Neutrophil (primary cell): ENCODE results near the gene SALL1.

Experiments used
- H3K27ac ChIP-seq: fragments of 200-600 bp; sonication (generic); 2 replicates; pipeline ENCODE4 v1.5.1; 2016; ENCODE audit warnings: mild to moderate bottlenecking, moderate library complexity
- H3K27me3 ChIP-seq: fragments of 200-600 bp; sonication (generic); 2 replicates; pipeline ENCODE4 v1.6.0; 2016; ENCODE audit warnings: mild to moderate bottlenecking
- H3K36me3 ChIP-seq: fragments of 200-600 bp; sonication (generic); 2 replicates; pipeline ENCODE4 v1.5.1; 2017
- H3K4me1 ChIP-seq, 2 experiments: fragments of 200-600 bp in 1 of 2; sonication (generic) in 1 of 2; 1 replicate in 1 of 2; 2 replicates in 1 of 2; pipeline versions ENCODE4 v1.5.1 to v1.6.1; 2013 to 2016; ENCODE audit warnings: low read depth in 1 of 2, low read length in 1 of 2, mild to moderate bottlenecking in 1 of 2, moderate library complexity in 1 of 2; ENCODE audit not compliant: control insufficient read depth in 1 of 2, insufficient read depth in 1 of 2
- H3K4me3 ChIP-seq, 2 experiments: fragments of 200-600 bp in 1 of 2; sonication (generic) in 1 of 2; 1 replicate in 1 of 2; 2 replicates in 1 of 2; pipeline ENCODE4 v1.5.1; 2013 to 2016; ENCODE audit warnings: low read depth in 1 of 2, low read length in 1 of 2, mild to moderate bottlenecking in 1 of 2, moderate library complexity in 1 of 2
- H3K9me3 ChIP-seq: fragments of 200-600 bp; sonication (generic); 2 replicates; pipeline ENCODE4 v1.5.1; 2016
- TF ChIP-seq, protein P1 (sequence below): fragments of 200-600 bp; sonication (generic); IDR thresholded peaks from 2 replicates; pipeline ENCODE4 v1.5.1; 2016; ENCODE audit warnings: antibody characterized with exemption

The SALL1 gene

DNA sequence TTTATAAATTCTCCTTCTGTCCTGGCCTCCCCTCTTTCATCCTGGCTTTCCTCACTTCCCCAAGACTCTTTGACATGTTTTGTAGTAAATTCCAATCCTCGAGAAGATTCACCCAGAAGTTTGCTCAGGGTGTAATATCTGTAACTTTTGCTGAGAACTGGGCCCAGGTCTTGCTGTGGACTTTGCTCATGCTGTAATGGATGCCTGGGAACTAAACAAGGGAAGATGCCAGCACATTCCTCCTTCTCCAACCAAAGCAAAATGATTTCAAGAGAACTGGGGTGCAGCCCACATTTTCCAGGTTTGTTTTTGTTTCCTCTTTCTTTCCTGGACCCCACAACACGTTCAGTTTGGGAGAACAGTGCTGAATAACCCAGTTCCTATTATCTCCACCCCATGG is 6.6 kb upstream of the SALL1 start:
- TF ChIP-seq, protein P1, sequence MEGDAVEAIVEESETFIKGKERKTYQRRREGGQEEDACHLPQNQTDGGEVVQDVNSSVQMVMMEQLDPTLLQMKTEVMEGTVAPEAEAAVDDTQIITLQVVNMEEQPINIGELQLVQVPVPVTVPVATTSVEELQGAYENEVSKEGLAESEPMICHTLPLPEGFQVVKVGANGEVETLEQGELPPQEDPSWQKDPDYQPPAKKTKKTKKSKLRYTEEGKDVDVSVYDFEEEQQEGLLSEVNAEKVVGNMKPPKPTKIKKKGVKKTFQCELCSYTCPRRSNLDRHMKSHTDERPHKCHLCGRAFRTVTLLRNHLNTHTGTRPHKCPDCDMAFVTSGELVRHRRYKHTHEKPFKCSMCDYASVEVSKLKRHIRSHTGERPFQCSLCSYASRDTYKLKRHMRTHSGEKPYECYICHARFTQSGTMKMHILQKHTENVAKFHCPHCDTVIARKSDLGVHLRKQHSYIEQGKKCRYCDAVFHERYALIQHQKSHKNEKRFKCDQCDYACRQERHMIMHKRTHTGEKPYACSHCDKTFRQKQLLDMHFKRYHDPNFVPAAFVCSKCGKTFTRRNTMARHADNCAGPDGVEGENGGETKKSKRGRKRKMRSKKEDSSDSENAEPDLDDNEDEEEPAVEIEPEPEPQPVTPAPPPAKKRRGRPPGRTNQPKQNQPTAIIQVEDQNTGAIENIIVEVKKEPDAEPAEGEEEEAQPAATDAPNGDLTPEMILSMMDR = no peak
- H3K27me3 ChIP-seq = peaks cover 93% of the 10 kb centered on the region
- H3K36me3 ChIP-seq = no peaks in the 10 kb centered on the region
- peaks cover 0 to 2% of the 10 kb centered on the region in 2 experiments for H3K4me1 ChIP-seq
- no peak overlapping the region for H3K27ac ChIP-seq
- no peak overlapping the region for H3K4me3 ChIP-seq
- no peaks in the 10 kb centered on the region for H3K9me3 ChIP-seq

DNA sequence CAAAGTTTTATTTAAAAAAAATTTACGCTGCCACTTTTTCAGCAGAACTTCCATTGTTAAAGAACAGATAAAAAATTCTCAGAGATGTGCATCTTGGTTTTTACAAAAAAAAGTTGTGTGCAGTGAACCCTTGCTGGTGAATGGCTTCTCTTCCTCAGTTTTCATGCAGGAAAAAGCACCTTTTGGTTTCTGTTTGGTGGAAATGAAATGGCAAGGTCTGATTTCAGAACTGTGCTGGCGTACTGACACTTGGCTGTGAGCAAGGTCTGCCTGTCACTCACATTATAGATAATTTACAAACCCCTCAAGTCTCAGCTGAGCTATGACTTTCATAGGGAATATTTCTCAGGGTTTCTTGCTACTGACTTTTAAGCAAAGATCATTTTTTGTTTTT is 5.7 kb upstream of the SALL1 start:
- no peak overlapping the region for H3K27ac ChIP-seq
- H3K27me3 ChIP-seq = peaks cover 98% of the 10 kb centered on the region
- H3K4me3 ChIP-seq = no peak overlapping the region
- TF ChIP-seq, protein P1 = no peak
- H3K4me1 ChIP-seq = peaks cover 0 to 2% of the 10 kb centered on the region in 2 experiments
- no peaks in the 10 kb centered on the region for H3K9me3 ChIP-seq
- H3K36me3 ChIP-seq = no peaks in the 10 kb centered on the region

DNA sequence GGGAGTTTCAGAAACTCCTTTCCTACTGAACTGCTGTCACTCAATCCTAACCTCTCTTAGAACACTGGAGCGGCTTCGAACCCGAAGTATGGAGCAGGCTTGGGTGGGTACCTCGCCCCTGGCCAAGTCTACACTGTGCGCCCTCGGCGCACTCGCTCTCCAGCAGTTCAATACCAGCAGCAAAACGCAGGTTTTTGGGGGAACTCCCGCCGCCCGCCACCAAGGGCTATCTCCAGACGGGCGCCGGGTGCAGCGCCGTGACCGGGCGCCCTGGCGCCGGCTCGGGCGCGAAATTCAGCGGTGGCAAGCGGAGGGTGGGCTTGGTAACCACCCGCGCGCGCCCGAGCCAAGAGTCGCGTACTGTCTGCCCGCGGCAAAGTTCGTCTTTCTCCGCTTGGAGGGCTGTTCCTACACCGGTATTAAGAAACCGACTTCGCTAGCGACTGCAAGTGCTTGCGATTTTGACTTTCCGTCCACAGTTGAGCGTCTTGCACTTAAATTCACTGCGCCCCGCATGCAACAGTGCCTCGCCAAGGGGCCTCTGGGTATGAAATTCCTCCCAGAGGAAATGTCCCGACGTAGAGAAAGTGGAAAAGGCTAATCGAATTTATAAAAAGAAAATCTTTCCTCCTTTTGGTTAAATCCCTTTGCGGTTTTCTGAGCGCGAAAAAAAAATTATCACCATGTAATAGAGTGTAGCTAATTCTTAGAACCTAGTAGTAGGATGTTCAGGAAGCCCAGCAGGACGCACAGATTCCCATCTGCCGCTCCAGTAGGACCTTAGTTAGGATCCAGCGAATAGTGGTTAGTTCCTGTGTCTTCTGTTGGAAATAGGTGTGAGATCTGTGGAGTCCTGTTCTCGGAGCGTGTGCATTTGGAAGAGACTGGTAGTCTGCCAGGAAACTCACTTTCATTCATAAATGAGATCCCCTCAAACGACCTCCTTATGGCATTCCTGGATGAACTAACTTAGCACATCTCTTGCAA is 5.0 kb upstream of the SALL1 start:
- peaks cover 0 to 2% of the 10 kb centered on the region in 2 experiments for H3K4me1 ChIP-seq
- no peaks in the 10 kb centered on the region for H3K36me3 ChIP-seq
- peaks cover 100% of the 10 kb centered on the region for H3K27me3 ChIP-seq
- H3K4me3 ChIP-seq = no peak overlapping the region
- H3K27ac ChIP-seq = no peak overlapping the region
- TF ChIP-seq, protein P1 = no peak
- H3K9me3 ChIP-seq = no peaks in the 10 kb centered on the region

DNA sequence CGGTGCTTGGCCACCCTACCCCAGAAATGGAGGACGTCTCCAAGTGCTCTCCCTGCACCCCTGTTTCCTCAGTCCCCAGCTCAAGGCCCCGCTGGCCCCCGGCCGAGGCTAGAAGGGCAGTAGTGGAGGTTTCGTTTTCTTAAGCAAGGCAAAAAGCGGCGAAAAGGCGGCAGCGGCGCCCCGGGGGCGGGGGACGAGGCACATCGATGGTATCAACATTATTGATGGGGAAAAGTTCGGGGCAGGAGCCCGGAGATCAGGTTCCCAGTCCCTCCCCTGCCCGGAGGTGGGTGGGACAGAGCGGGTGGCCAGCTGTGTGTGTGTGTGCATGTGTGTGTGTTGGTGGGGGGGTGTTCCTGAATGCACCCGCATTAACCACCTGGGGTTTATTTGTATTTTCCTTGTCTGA is 4.1 kb upstream of the SALL1 start:
- Histone ChIP-seq H3K27me3 (peaks cover 100% of the 10 kb centered on the region), H3K9me3 (no peaks in the 10 kb centered on the region), H3K36me3 (no peaks in the 10 kb centered on the region), H3K27ac (no peak overlapping the region), H3K4me1 (peaks cover 0 to 2% of the 10 kb centered on the region in 2 experiments), H3K4me3 (no peak overlapping the region)
- TF ChIP-seq, protein P1 = no peak

DNA sequence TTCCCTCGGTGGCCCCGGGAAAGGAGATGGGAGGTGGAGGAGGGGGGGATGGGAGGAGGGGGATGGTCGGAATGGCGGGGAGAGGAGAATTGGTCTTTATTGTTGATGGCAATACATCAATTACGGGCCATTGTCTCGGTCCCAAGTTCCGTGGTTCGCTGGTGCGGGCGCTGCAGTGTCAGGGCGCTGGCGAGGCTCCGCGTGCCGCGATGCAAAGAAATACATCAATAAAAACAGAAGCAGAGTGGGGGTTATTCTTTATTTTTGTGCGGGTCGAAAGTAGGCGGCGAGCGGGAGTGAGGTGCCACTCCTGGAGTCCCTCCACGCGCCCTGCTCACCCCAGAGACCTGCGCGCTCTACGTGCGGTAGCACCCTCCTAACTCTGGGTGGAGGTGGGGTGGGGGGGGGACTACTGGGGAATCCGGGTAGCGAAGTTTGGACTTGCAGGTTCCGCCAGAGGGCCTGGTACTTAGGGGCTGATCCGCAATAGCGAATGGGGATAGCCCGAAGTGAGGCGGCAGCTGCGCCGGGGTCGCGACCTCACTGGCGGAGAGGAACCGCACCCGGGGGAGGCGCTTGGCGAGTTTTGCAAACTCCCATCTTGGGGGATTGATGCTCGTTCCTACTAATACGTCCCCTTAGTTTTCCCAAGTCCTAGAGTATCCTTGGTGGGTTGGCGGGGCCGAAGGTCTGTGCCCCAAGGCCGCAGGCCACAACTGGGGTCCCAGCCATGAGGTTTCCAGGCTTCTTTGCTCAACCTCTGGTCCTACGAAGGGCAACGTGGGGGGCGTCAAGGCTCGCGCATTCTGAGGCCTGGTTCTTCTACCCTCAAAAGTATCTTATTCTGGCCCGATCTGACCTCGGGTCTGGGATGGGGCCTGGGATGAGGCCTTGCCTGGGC is 3.5 kb upstream of the SALL1 start:
- no peak overlapping the region for H3K4me3 ChIP-seq
- peaks cover 100% of the 10 kb centered on the region for H3K27me3 ChIP-seq
- no peaks in the 10 kb centered on the region for H3K36me3 ChIP-seq
- H3K27ac ChIP-seq = no peak overlapping the region
- no peaks in the 10 kb centered on the region for H3K9me3 ChIP-seq
- TF ChIP-seq, protein P1 = no peak
- peaks cover 0 to 2% of the 10 kb centered on the region in 2 experiments for H3K4me1 ChIP-seq
